Karpas-422 (cell line): ENCODE measurements around the gene RAMAC. TPM values are rescaled to one million over a fixed set of nuclear protein-coding genes. Genes with fewer than 3 reads are reported as not detected.
A peak's percentile ranks its signal among the peaks of the same experiment; 100 is the strongest.
"Not testable (repeated sequence)": the region's sequence is repeated elsewhere in the genome, so short reads cannot be mapped to it uniquely, and the experiment has no call there.

Experiments used
- DNase-seq: peaks from one replicate; pipeline ENCODE4 v3.0.0-alpha.2; 2015
- H2AFZ ChIP-seq: fragments of 200-600 bp; sonication (generic); 2 replicates; pipeline ENCODE4 v1.6.1; 2014; ENCODE audit warnings: antibody characterized with exemption, low read length, mixed read lengths
- H3K27ac ChIP-seq: fragments of 200-600 bp; sonication (generic); 2 replicates; pipeline ENCODE4 v1.5.1; 2014; ENCODE audit warnings: mild to moderate bottlenecking, low read length, moderate library complexity
- H3K27me3 ChIP-seq: fragments of 200-600 bp; sonication (generic); 2 replicates; pipeline ENCODE4 v1.6.1; 2014; ENCODE audit warnings: low read length, mixed read lengths
- H3K36me3 ChIP-seq: fragments of 200-600 bp; sonication (generic); 2 replicates; pipeline ENCODE4 v1.6.1; 2014; ENCODE audit warnings: low read length, mixed read lengths; ENCODE audit not compliant: insufficient read depth
- H3K4me1 ChIP-seq: fragments of 200-600 bp; sonication (generic); 2 replicates; pipeline ENCODE4 v1.6.1; 2014; ENCODE audit warnings: mild to moderate bottlenecking, low read length, mixed read lengths
- H3K4me2 ChIP-seq: fragments of 200-600 bp; sonication (generic); 2 replicates; pipeline ENCODE4 v1.6.1; 2014; ENCODE audit warnings: low read length, low read depth, mild to moderate bottlenecking; ENCODE audit not compliant: poor library complexity, severe bottlenecking
- H3K4me3 ChIP-seq: fragments of 200-600 bp; sonication (generic); 2 replicates; pipeline ENCODE4 v1.5.1; 2014; ENCODE audit warnings: mild to moderate bottlenecking, antibody characterized with exemption, low read length, mixed read lengths
- H3K79me2 ChIP-seq: fragments of 200-600 bp; sonication (generic); 2 replicates; pipeline ENCODE4 v1.6.1; 2014; ENCODE audit warnings: mild to moderate bottlenecking, low read length, mixed read lengths
- H3K9ac ChIP-seq: fragments of 200-600 bp; sonication (generic); 2 replicates; pipeline ENCODE4 v1.6.0; 2014; ENCODE audit warnings: low read length
- H3K9me2 ChIP-seq: fragments of 200-600 bp; sonication (generic), shearing (Covaris generic); replicated peaks from 2 replicates; pipeline ENCODE4 v1.6.0; 2014; ENCODE audit warnings: mild to moderate bottlenecking, low read length, moderate library complexity; ENCODE audit not compliant: insufficient read depth
- H3K9me3 ChIP-seq: fragments of 300-700, 200-600 bp; sonication (generic); 2 replicates; pipeline ENCODE4 v1.6.1; 2014; ENCODE audit warnings: low read length, mixed read lengths
- H4K20me1 ChIP-seq: fragments of 200-600 bp; sonication (generic); 2 replicates; pipeline ENCODE4 v1.6.1; 2014; ENCODE audit warnings: mild to moderate bottlenecking, antibody characterized with exemption, low read length, low read depth; ENCODE audit not compliant: insufficient read depth
- total RNA-seq: library from RNA; depleted of rRNA; stranded (reverse); fragments of >200 nt; shearing (Covaris generic); gene quantifications from 2 replicates; pipeline ENCODE4 v1.2.3, GENCODE V29; 2014; ENCODE audit warnings: low replicate concordance

Gene RAMAC
- total RNA-seq, 1 experiment from 2014 or later = 37.5 TPM

DNA sequence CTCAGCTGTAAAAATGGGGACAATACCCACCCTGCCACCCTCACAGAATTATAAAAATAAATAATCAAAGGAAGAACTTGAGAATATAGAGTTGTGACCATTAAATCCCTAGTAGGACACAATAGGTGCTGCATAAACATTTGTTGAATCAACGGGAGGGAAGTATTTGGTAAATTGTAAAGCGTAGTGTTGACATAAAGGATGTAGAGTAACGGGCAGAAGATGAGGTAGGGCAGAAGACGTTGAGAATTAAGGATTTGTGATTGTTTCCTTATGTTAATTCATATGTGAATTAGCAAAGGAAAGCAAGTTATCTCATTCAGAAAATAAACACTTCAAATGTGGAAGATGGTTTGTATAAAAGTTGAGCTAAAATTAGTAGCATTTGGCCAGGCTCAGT lies 7.1 kb downstream of the RAMAC start:
- Histone ChIP-seq H3K9me2 (no peaks in the 10 kb centered on the region), H3K4me1 (no peaks in the 10 kb centered on the region), H3K9ac (no peak overlapping the region), H3K27ac (no peak overlapping the region), H3K4me2 (no peak overlapping the region), H3K79me2 (peaks cover 3% of the 10 kb centered on the region; the same call in 1 of the 2 replicates), H2AFZ (no peak overlapping the region), H3K27me3 (no peaks in the 10 kb centered on the region), H3K9me3 (no peaks in the 10 kb centered on the region), H3K36me3 (peaks cover 11% of the 10 kb centered on the region; the same call in 1 of the 2 replicates), H3K4me3 (no peak overlapping the region), H4K20me1 (no peaks in the 10 kb centered on the region)
- DNase-seq = no peak

DNA sequence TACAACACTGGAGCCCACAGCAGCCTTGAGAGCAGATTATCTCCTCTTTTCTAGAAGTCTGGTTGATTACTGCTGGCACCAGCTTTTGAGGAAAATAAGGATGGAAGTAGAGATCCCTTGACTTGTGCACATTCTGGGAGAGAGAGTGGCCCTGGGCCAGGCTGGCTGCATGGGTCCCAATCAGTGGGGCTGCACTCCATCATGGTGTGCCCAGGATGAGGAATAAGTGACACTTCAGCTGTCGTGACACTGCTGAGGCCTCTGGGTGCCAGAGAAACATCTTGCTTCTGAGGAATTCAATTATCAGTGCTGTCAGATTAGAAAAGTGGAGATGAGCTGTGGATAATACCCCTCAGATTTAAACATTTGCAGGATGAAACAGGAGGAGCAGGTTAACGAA lies 9.1 kb downstream of the RAMAC start:
- 0 out of 2 replicates have a peak, but pooled peaks cover 2% of the 10 kb centered on the region for H3K36me3 ChIP-seq
- no peak overlapping the region for H3K9ac ChIP-seq
- H3K4me2 ChIP-seq = no peak overlapping the region
- H3K4me1 ChIP-seq = peaks cover 5% of the 10 kb centered on the region
- H3K4me3 ChIP-seq = no peak overlapping the region
- H3K27ac ChIP-seq = no peak overlapping the region
- no peaks in the 10 kb centered on the region for H3K9me3 ChIP-seq
- H4K20me1 ChIP-seq = no peaks in the 10 kb centered on the region
- H2AFZ ChIP-seq = no peak overlapping the region
- H3K9me2 ChIP-seq = no peaks in the 10 kb centered on the region
- H3K27me3 ChIP-seq = no peaks in the 10 kb centered on the region
- no peaks in the 10 kb centered on the region for H3K79me2 ChIP-seq
- DNase-seq = no peak

DNA sequence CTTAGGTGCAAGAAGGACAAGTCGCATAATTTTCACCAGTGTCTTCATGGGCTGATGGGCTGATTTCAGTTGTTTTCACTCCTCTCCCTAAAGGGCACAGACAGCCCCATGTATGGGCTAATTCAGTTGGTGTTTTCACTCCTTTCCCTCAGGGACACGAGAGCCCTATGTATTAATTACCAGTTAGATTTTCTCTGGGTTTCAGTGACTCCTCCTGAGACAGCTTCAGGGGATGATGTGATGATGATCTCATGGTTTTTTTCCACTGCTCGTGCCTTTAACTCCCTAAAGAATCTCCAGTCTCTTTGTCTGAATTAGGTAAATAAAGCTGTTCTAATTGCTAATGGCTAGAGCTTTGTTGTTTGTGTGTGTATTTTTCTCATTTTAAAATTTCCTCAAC lies 9.9 kb downstream of the RAMAC start:
- Histone ChIP-seq H3K9me2 (no peaks in the 10 kb centered on the region), H4K20me1 (no peaks in the 10 kb centered on the region), H3K9me3 (no peaks in the 10 kb centered on the region), H3K36me3 (no peaks in the 10 kb centered on the region), H3K4me1 (peaks cover 12% of the 10 kb centered on the region), H3K27me3 (no peaks in the 10 kb centered on the region), H3K4me3 (no peak overlapping the region), H2AFZ (no peak overlapping the region), H3K9ac (no peak overlapping the region), H3K27ac (no peak overlapping the region), H3K79me2 (no peaks in the 10 kb centered on the region), H3K4me2 (no peak overlapping the region)
- no peak for DNase-seq

GRCh38 chr15:82999426-82999825 lies 13.4 kb downstream of the RAMAC start:
- Histone ChIP-seq H4K20me1 (no peaks in the 10 kb centered on the region), H3K27ac (no peak overlapping the region), H3K79me2 (no peaks in the 10 kb centered on the region), H3K4me2 (no peak overlapping the region), H3K9me2 (no peaks in the 10 kb centered on the region), H3K27me3 (no peaks in the 10 kb centered on the region), H3K9ac (no peak overlapping the region), H3K9me3 (no peaks in the 10 kb centered on the region), H2AFZ (no peak overlapping the region), H3K4me3 (no peak overlapping the region), H3K36me3 (no peaks in the 10 kb centered on the region), H3K4me1 (peaks cover 12% of the 10 kb centered on the region)
- DNase-seq = no peak

- DNase-seq = peak; percentile 86
- Histone ChIP-seq H3K4me3 (peak overlapping the region; percentile 59), H4K20me1 (no peaks in the 10 kb centered on the region), H3K9me2 (no peaks in the 10 kb centered on the region), H3K4me2 (peak overlapping the region; percentile 79), H3K4me1 (peaks cover 12% of the 10 kb centered on the region), H3K79me2 (no peaks in the 10 kb centered on the region), H3K9me3 (no peaks in the 10 kb centered on the region), H3K27ac (0 out of 2 replicates have a peak overlapping the region, but pooled peaks have one; percentile 1), H3K36me3 (0 out of 2 replicates have a peak, but pooled peaks cover 3% of the 10 kb centered on the region), H3K9ac (peak overlapping the region; percentile 57), H2AFZ (peak overlapping the region; percentile 47; the same call in 1 of the 2 replicates), H3K27me3 (no peaks in the 10 kb centered on the region)
These were observed 14.1 kb downstream of the RAMAC start for GRCh38 chr15:82999905-83000671.

DNA sequence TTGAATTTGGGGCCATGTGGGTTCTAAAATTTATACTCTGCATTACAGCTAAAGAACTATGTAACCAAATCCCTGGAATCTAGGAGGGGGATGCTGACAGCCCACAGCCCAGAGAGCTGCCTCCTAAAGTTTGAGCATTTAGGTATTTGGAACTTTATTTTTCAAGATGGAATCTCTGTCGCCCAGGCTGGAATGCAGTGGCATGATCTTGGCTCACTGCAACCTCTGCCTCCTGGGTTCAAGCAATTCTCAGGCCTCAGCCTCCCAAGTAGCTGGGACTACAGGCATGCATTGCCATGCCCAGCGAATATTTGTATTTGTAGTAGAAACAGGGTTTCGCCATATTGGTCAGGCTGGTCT lies 14.6 kb downstream of the RAMAC start:
- H3K79me2 ChIP-seq, H3K27ac ChIP-seq, DNase-seq, H4K20me1 ChIP-seq, H3K9me2 ChIP-seq, H3K27me3 ChIP-seq, H3K9me3 ChIP-seq, H3K36me3 ChIP-seq: not testable (repeated sequence)
- Histone ChIP-seq H2AFZ (peak overlapping the region; percentile 47; the same call in 1 of the 2 replicates), H3K4me1 (peaks cover 12% of the 10 kb centered on the region), H3K4me2 (peak overlapping the region; percentile 79), H3K4me3 (peak overlapping the region; percentile 59), H3K9ac (peak overlapping the region; percentile 57)

- peak; percentile 91 for DNase-seq
- Histone ChIP-seq H3K27ac (peak overlapping the region; percentile 40), H3K27me3 (no peaks in the 10 kb centered on the region), H3K9me2 (no peaks in the 10 kb centered on the region), H3K4me2 (peak overlapping the region; percentile 71), H4K20me1 (no peaks in the 10 kb centered on the region; the same call in 1 of the 2 replicates), H3K79me2 (peaks cover 35% of the 10 kb centered on the region), H3K4me3 (peak overlapping the region; percentile 88), H3K9me3 (no peaks in the 10 kb centered on the region), H3K4me1 (peaks cover 36% of the 10 kb centered on the region), H3K36me3 (peaks cover 26% of the 10 kb centered on the region; the same call in 1 of the 2 replicates), H3K9ac (peak overlapping the region; percentile 89), H2AFZ (peak overlapping the region; percentile 40; the same call in 1 of the 2 replicates)
These were observed 24.8 kb downstream of the RAMAC start for GRCh38 chr15:83010709-83011270.

DNA sequence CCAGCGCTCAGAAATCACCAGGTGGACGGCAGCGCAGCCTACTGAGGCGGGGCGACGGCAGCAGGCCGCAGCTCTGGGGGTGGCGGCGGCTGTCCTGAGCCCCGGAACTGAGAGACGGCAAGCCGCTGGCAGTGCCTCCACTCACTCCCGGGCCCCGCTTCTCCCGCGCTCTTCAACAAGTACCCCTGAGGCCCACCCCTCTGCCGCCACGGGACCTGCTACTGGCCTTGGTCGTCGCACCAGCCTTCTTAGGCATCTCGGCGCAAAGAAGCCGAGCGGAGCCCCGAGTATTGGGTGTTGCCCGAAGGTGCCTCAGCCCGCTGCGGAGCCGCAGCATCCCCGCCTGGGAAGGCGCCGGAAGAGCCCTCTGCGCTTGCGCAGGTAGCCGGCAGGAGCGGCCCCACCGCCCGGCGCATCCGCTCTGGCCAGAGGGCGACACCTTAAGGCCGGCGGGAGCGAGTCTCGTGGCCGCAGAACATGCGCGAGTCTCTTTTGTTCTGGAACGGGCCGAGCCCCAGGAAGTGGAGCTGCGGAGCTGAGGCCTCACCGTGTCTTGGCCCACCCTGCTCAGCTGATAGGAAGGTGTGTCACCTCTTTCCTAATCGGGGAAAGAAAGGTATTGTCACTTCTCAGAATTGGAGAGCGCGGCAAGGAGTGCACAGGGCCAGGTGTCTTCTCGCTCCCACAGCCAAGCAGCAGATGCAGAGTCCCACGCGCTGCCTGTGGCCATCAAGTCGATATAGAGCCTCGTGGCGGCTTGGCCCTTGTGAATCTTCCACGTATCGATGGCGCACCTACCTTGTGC lies 25.5 kb downstream of the RAMAC start, which contains the start of gene C15orf40:
C15orf40 (minus strand) TSS at position 369 of the 805 bp plus-strand sequence; CDS start at position 337, 32 bp downstream.
- Histone ChIP-seq H3K79me2 (peaks cover 35% of the 10 kb centered on the region), H3K4me2 (peak within 1 kb of the TSS; percentile 71), H2AFZ (peak within 1 kb of the TSS; percentile 40; the same call in 1 of the 2 replicates), H3K4me1 (peaks cover 36% of the 10 kb centered on the region), H3K9me2 (no peaks in the 10 kb centered on the region), H4K20me1 (no peaks in the 10 kb centered on the region; the same call in 1 of the 2 replicates), H3K36me3 (peaks cover 26% of the 10 kb centered on the region; the same call in 1 of the 2 replicates), H3K27ac (peak within 1 kb of the TSS; percentile 56), H3K4me3 (peak within 1 kb of the TSS; percentile 88), H3K9me3 (no peaks in the 10 kb centered on the region), H3K27me3 (no peaks in the 10 kb centered on the region), H3K9ac (peak within 1 kb of the TSS; percentile 89)
- peak; percentile 97 for DNase-seq
